ENCODE results near the gene ZBTB8A. TPM values are rescaled to one million over a fixed set of nuclear protein-coding genes. Genes with fewer than 3 reads are reported as not detected.
A peak's percentile ranks its signal among the peaks of the same experiment; 100 is the strongest.
"Not testable (repeated sequence)": the region's sequence is repeated elsewhere in the genome, so short reads cannot be mapped to it uniquely, and the experiment has no call there.

Gene ZBTB8A
- polyA plus RNA-seq, 3 donors = 17.7 to 18.1 (median 18.0) TPM

DNA sequence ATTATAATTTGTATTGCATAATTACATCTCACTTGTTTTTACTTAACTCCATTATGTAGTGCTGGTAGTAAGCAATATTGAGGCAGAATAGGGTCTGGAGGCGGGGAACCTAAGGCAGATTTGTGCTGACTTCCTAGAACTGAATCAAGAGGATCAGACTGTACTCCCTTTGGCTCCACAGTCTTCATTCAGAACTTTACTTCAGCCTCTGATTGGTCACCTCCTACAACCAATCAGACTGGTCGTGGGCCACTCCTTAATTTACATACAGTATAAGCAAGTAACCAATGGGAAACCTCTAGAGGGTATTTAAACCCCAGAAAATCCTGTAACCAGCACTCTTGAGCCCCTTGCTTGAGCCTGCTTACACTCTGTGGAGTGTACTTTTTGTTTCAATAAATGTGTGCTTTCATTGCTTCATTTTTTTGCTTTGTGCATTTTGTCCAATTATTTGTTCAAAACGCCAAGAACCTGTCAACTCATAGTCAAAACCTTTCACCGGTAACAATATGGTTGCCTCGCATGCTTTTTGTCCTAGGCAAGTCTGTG is 79.5 kb downstream of the ZBTB8A start:
- no peak for DNase-seq (ENCODE audit: low read depth in 3 of 3, low spot score in 2 of 3)

DNA sequence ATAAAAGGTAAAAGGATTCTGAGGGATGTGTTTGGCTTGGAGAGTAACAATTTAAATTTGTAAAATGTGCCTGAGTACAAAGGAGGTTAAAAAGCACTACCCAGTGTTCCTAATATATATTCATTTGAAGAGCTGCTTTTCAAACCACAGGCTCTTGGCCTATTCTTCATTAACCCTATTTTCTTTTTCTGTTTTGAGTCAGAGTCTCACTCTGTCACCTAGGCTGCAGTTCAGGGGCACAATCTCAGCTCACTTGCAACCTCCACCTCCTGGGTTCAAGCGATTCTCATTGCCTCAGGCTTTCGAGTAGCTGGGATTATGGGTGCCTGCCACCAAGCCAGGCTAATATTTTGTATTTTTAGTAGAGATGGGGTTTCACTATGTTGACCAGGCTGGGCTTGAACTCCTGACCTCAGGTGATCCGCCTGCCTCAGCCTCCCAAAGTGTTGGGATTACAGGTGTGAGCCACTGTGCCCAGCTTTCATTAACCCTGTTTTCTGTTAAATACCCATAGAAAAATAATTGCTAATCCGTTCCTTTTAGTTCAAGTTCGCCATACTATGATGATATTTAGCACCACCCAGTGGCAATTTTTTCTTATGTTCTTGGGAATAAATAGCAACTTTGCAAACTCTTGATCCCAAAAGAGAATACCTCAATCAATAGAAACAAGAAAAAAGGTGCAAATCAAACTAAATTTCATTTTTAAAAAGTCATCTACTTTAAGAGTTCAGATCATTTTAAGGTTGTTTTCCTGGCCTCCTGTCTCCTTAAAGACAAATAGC is 80.7 kb downstream of the ZBTB8A start:
- no peak for DNase-seq (ENCODE audit: low read depth in 3 of 3, low spot score in 2 of 3)

DNA sequence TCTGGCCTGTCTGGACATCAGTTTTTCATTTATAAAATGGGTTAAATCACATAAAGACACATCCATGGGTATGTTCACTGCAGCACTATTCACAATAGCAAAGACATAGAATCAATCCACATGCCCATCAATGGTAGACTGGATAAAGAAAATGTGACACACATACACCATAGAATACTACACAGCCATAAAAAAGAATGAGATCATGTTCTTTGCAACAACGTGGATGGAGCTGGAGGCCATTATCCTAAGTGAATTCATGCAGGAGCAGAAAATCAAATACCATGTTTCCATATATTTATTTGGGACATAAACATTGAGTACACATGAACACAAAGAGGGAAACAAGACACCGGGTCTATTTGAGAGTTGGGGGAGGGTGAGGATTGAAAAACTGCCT is 83.0 kb downstream of the ZBTB8A start:
- no peak for DNase-seq (ENCODE audit: low read depth in 3 of 3, low spot score in 2 of 3)

DNA sequence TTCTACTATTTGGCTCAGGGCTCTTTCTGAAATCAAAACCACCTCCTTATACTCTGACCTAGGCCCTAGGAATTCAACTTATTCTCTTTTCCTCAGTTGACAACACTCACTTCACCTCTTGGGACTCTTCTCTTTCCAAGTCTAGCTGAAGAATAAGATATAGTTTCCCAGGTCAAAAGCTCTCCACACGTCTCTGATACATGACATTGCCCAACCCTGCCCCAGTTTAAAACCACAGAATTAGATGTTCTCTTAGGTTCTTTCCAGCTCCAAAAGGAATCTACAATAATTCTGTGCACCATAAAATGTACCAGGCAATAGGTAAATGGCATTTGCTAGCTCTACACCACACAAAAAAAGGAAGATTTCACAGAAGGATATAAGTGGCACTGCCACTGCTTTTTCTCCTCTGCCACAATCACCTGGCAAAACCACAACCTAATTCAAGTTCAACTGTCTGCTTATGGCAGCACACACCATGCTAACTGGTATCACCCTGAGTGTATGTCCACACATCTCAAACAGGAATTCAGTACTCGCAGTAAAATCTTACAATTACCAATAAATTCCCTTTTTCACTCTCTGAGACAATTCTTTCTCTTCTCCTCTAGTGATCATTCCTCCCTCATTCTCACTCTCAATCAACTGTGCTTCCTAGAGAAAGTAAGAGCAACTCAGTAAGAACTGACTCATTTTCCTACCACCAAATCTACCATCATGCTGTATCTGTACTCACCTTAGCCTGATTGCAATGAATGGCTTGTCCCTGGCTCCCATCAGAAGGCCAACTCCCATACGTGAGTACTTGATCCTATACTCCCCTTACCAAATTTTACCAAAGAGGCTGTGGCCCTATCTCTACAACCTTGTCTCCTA is 83.8 kb downstream of the ZBTB8A start:
- DNase-seq (ENCODE audit: low read depth in 3 of 3, low spot score in 2 of 3) = no peak

DNA sequence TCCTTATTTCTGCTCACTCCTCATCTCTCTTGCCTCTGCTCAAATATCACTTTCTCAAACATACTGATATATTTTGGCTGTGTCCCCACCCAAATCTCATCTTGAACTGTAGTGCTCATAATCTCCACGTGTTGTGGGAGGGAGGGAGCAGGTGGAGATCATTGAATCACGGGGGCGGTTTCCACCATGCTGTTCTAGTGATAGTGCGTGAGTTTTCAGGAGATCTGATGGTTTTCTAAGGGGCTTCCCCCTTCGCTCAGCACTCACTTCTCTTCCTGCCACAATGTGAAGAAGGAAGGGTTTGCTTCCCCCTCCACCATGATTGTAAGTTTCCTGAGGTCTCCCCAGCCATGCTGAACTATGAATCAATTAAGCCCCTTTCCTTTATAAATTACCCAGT is 84.5 kb downstream of the ZBTB8A start:
- DNase-seq (ENCODE audit: low read depth in 3 of 3, low spot score in 2 of 3) = no peak

DNA sequence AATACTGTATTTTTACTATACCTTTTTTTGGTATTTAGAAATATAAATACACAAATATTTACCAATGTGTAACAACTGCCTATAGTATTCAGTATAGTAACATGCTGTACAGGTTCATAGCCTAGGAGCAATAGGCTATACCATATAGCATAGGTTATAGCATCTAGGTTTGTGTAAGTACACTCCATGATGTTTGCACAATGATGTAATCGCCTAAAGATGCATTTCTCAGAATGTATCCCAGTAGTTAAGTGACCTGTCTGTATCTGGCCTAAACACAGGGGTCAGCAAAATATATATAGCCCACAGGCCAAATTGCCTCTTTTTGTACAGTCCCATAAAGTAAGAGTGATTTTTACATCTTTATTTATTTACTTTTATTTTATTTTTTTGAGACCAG is 86.9 kb downstream of the ZBTB8A start:
- no peak for DNase-seq (ENCODE audit: low read depth in 3 of 3, low spot score in 2 of 3)

DNA sequence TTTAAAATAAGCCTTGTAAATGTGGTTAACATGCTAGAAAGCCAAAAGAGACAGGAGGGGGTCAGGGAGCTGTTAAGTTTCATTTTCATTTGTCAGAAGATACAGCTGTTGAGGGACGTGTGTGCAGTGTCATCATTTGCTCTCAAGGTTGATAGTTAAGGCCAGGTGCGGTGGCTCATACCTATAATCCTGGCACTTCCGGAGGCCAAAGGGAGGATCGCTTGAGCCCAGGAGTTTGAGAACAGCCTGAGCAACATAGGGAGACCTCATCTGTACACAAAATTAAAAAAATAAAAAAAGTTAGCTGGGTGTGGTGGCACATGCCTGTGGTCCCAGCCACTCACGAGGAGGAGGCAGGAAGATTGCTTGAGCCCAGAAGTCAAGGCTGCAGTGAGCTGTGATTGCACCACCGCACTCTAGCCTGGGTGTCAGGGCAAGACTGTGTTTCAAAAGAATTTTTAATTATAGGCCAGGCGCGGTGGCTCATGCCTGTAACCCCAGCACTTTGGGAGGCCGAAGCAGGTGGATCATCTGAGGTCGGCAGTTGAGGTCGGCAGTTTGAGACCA is 88.5 kb downstream of the ZBTB8A start:
- no peak for DNase-seq (ENCODE audit: low read depth in 3 of 3, low spot score in 2 of 3)

DNA sequence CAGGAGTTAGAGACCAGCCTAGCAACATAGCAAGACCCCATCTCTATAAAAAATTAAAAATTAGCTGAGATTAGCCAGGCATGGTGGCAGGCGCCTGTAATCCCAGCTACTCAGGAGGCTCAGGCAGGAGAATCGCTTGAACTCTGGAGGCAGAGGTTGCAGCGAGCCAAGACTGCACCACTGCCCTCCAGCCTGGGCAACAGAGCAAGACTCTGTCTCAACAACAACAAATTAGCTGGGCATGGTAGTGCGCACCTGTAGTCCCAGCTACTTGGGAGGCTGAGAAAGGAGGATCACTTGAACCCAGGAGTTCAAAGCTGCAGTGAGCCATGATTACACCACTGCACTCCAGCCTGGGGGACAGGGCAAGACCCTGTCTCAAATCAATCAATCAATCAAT is 90.9 kb downstream of the ZBTB8A start:
- not testable (repeated sequence) for DNase-seq (ENCODE audit: low read depth in 3 of 3, low spot score in 2 of 3)

DNA sequence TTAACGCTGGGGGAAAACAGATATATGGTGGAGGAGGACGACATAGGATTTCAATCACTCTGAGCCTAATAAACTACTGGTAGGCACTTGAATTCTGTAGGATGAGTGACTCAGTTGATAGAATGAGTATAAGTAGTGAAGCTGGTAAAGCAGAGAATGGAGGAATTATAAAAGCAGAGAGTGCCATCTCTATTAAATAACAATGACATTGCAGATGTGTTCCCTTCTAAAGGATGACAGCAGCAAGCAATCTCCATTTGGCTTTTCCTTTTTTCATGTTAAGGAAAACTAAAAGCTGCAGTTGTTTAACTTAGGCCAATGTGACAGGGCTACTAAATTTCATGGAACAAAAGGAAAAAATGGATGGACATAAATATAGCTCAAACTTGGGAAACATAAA is 93.6 kb downstream of the ZBTB8A start:
- DNase-seq (ENCODE audit: low read depth in 3 of 3, low spot score in 2 of 3) = no peak

DNA sequence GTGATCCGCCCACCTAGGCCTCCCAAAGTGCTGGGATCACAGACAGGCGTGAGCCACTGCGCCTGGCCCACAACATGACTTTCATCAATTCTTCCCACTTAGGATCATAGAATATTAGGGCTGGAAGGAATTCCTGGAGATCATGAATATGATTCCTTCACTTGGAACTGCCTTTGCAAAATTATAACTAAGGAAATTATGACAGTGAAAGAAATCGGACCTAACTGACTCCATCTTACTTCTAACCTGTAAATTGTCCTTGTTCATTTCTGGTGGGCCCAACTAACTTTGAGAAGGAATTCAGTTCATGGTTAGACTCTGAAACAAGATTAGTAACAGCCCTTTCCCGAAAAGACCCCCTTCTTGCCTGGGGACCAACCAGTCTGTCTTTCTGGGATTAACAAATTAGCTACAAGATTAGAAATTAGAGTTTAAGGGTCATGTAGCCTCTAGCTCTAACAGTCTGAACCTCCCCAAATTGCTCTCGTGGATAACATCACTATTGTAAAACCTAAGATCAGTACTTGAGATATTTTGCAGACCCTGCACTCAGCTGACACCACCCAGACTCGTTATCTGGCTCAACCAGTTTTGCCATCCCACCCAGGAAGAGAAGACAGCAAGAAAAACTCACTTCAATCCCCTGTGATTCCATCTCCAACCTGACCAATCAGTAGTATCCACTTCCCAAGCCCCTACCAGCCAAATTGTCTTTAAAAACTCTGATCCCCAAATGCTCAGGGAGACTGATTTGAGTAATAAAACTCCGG is 96.5 kb downstream of the ZBTB8A start:
- no peak for DNase-seq (ENCODE audit: low read depth in 3 of 3, low spot score in 2 of 3)

DNA sequence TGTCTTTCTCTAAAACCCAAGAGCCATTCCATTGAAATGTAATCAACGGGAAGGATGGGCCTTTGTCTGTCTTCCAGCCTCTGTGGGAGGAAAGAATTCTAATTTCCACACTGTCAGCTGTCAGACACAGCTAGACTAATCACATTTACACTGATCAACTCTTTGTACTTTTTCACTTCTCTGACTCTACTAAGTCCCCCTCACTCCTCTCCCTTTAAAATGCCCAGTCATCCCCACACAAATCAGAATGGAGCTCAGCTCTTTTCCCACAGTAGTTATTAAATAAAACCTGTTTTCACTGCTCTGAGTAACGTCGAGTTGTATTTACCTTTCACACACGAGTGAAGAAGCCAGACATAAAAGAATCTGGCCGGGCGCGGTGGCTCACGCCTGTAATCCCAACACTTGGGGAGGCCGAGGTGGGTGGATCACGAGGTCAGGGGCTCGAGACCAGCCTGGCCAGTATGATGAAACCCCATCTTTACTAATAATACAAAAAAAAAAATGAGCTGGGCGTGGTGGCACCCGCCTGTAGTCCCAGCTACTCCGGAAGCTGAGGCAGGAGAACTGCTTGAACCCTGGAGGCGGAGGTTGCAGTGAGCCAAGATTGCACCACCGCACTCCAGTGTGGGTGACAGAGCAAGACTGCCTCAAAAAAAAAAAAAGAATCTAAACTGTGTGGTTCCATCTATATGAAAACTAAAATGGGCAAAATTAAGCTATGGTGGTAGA is 97.9 kb downstream of the ZBTB8A start:
- DNase-seq (ENCODE audit: low read depth in 3 of 3, low spot score in 2 of 3) = no peak

DNA sequence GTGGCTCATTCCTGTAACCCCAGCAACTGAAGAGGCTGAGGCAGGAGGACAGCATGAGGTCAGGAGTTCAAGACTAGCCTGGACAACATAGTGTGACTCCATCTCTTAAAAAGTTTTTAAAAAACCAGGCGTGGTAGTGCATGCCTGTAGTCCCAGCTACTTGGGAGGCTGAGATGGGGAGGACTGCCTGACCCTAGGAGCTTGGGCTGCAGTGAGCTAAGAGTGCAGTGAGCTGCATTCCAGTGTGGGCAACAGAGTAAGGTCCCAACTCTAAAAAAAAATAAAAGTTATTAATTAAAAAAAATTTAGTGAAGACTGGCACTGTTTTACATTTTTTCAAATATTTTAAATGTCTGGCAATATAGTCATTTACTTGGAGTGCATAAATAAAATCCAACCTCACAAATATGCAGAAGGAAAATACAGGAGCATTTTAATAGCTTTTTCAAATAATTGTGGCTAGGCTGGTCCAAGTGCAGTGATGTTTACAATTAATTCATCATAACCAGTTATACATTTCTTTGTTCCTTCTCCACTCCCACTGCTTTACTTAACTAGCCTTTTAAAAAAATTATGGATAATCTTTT is 100.4 kb downstream of the ZBTB8A start:
- DNase-seq (ENCODE audit: low read depth in 3 of 3, low spot score in 2 of 3) = no peak

DNA sequence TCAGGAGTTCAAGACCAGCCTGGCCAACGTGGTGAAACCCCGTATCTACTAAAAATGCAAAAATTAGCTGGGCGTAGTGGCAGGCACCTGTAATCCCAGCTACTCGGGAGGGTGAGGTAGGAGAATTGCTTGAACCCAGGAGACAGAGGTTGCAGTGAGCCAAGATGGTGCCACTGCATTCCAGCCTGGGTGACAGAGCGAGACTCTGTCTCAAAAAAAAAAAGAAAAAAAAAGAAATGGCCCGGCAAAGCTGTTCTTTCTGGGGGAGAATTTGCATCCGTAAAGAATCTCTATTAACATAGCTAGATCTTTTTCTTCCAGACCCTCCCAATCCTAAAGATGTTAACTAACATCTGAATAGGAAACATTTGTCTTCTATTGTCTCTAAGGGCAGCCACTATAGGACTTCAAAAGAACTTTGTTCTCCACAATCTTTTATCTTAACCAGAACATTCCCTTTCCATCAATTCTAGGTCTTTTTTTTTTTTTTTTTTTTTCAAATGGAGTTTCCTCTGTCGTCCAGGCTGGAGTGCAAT is 103.1 kb downstream of the ZBTB8A start:
- DNase-seq (ENCODE audit: low read depth in 3 of 3, low spot score in 2 of 3) = not testable (repeated sequence)

DNA sequence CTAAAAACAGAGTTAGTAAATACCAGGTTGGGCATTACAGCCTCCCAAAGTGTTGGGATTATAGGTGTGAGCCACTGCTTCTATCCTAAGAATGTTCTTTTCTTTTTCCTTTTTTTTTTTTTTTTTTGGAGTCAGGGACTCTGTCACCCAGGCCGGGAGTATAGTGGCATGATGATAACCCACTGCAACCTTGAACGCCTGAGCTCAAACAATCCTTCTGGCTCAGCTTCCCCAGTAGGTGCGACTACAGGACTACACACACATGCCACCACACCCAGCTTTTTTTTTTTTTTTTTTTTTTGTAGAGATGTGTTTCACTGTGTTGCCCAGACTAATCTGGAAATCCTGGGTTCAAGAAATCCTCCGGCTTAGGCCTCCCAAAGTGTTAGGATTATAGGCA is 105.2 kb downstream of the ZBTB8A start:
- DNase-seq (ENCODE audit: low read depth in 3 of 3, low spot score in 2 of 3) = no peak

DNA sequence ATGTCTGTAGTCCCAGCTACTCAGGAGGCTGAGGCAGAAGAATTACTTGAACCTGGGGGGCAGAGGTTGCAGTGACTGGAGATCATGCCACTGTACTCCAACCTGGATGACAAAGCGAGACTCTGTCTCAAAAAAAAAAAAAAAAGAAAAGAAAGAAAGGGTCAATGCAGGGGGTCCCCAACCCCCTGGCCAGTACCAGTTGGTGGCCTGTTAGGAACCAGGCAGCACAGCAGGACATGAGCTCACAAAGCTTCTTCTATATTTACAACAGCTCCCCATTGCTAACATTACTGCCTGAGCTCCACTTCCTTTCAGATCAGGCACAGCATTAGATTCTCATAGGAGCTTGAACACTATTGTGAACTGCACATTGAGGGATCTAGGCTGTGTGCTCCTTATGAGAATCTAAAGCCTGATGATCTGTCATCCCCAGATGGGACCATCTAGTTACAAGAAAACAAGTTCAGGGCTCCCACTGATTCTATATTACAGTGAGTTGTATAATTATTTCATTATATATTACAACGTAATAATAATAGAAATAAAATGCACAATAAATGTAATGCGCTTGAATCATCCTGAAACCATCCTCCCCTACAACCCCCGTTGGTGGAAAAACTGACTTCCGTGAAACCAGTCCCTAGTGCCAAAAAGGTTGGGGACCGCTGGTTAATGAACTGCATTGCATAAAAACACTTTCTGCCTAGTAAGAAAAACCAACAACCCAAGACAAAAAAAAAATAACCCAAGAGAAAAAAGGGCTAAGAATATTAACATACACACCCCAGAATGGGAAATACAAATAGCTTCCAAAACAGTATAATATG is 108.3 kb downstream of the ZBTB8A start:
- DNase-seq (ENCODE audit: low read depth in 3 of 3, low spot score in 2 of 3) = no peak

DNA sequence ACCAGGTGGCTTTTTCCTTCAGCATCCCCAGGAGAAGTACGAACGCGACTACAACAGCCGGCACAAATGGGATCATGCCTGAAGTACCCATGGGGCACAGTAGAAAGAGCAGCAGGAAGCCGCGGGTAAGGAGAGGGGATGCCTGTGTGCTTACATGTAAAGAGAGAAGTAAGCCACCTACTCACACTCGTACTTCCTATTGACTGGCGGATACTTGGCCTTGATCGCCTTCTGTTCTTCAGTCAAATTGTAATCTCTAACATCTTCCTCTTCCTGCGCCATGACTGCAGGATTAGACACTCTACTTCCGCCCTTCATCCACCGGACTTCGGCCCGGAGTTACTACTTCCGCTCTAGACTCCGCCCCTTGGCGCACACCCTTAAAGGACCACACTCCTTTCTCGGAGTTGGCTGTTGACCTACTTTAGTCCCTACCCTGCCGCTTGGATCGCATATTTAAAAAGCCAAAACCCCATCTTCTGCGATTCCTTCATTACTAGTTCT is 111.1 kb downstream of the ZBTB8A start, which contains the start of gene ZBTB8OS:
Gene ZBTB8OS, minus strand, starts transcription at position 303 of the 504 bp plus-strand sequence. Its CDS starts 21 bp downstream, at position 282.
- DNase-seq (ENCODE audit: low read depth in 3 of 3, low spot score in 2 of 3) = peak; percentile 84 to 87 (median 87)

DNA sequence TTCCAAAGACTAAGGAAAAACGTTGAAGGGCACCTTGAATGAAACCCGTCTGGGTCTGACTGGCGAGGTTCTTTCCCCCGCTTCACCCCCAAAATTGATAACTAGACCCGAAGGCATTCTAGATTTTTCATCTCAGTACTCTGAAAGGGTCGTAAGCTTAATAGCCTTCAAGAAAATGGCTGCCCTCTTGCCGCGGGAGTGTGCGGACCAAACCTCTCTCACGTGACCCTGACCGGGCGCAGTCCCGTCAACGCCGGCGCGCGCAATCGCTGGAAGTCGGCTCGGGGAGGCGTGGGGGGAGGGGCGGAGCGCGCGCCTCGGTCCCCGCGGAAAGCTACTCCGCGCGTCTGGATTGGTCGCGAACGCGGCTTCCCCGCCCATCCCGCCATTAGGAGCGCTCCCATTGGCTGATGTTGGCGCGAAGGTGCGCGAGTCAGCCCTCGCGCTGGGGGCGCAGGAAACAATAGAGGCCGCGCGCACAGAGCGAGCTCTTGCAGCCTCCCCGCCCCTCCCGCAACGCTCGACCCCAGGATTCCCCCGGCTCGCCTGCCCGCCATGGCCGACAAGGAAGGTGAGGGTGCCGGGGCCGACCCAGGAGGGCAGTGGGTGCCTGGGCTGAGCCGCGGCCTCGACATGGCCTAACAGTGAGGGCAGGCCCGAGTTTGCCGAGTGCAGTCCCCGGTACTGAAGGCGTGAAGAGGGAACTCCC is 111.7 kb downstream of the ZBTB8A start, which contains the start of gene RBBP4:
Gene RBBP4, plus strand, starts transcription at position 457 of the 709 bp plus-strand sequence. Its CDS starts 99 bp downstream, at position 556.
- DNase-seq (ENCODE audit: low read depth in 3 of 3, low spot score in 2 of 3) = peak; percentile 91 to 93 (median 93)
